Measurements from ENCODE around the gene CPEB4.
A peak's percentile ranks its signal among the peaks of the same experiment; 100 is the strongest.

Gene CPEB4

DNA sequence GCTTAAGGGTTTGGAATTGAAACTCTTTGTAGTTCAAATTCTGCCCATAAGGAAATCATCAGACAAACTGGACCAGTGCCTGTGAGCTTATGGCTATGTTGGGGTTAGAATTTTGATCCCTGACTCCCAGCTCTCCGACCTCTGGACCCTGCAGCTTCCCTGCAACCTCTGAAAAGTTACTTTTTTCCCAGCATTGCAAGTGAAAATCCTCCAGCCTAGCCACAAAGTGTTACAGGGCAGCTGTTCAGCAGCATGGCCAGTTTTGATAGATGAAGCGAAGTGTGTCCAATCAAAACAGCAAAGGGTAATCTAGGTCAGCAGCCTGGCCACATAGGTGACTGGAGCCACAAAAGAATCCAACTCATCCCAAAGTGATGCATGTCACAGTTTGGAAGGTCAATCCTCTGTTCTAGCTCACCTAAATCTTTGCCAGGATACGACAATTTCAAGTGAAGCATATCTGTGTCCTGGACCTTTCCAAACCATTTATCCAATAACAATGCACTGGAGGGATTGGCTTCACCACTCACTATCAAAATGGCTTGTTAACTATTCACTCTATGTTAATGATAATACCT lies 4.7 kb upstream of the CPEB4 start:
- Histone ChIP-seq H3K4me1 (ENCODE audit: low read length) (peaks cover 39% of the 10 kb centered on the region), H3K27me3 (ENCODE audit: low read depth, low read length) (no peaks in the 10 kb centered on the region), H3K4me2 (ENCODE audit: low read length) (peak overlapping the region; percentile 21; the same call in 1 of the 2 replicates), H2AFZ (ENCODE audit: low read depth, low read length) (no peak overlapping the region), H3K9me3 (ENCODE audit: insufficient read depth, low read length) (no peaks in the 10 kb centered on the region), H3K27ac (ENCODE audit: low read length) (peak overlapping the region; percentile 80; the same call in 1 of the 2 replicates), H4K20me1 (ENCODE audit: insufficient read depth, low read length) (no peaks in the 10 kb centered on the region), H3K79me2 (ENCODE audit: low read length) (no peaks in the 10 kb centered on the region), H3K4me3 (ENCODE audit: low read length) (no peak overlapping the region), H3K9ac (ENCODE audit: low read length) (no peak overlapping the region), H3K36me3 (replicated peaks; ENCODE audit: low read depth, low read length) (no peaks in the 10 kb centered on the region)
- no peak for TF ChIP-seq EZH2phosphoT487 (IDR thresholded peaks at IDR 0.05; ENCODE audit: low read depth)
- TF ChIP-seq, protein P1, sequence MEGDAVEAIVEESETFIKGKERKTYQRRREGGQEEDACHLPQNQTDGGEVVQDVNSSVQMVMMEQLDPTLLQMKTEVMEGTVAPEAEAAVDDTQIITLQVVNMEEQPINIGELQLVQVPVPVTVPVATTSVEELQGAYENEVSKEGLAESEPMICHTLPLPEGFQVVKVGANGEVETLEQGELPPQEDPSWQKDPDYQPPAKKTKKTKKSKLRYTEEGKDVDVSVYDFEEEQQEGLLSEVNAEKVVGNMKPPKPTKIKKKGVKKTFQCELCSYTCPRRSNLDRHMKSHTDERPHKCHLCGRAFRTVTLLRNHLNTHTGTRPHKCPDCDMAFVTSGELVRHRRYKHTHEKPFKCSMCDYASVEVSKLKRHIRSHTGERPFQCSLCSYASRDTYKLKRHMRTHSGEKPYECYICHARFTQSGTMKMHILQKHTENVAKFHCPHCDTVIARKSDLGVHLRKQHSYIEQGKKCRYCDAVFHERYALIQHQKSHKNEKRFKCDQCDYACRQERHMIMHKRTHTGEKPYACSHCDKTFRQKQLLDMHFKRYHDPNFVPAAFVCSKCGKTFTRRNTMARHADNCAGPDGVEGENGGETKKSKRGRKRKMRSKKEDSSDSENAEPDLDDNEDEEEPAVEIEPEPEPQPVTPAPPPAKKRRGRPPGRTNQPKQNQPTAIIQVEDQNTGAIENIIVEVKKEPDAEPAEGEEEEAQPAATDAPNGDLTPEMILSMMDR (IDR thresholded peaks at IDR 0.05; ENCODE audit: low read depth, low read length) = no peak

GRCh38 chr5:173884402-173885053 lies 3.6 kb upstream of the CPEB4 start:
- TF ChIP-seq, protein P1 (IDR thresholded peaks at IDR 0.05; ENCODE audit: low read depth, low read length) = no peak
- no peak for TF ChIP-seq EZH2phosphoT487 (IDR thresholded peaks at IDR 0.05; ENCODE audit: low read depth)
- Histone ChIP-seq H3K4me3 (ENCODE audit: low read length) (peak overlapping the region; percentile 25), H3K27ac (ENCODE audit: low read length) (peak overlapping the region; percentile 80), H4K20me1 (ENCODE audit: insufficient read depth, low read length) (no peaks in the 10 kb centered on the region), H3K9ac (ENCODE audit: low read length) (peak overlapping the region; percentile 24), H2AFZ (ENCODE audit: low read depth, low read length) (peak overlapping the region; percentile 75; the same call in 1 of the 2 replicates), H3K79me2 (ENCODE audit: low read length) (no peaks in the 10 kb centered on the region), H3K4me2 (ENCODE audit: low read length) (peak overlapping the region; percentile 67), H3K27me3 (ENCODE audit: low read depth, low read length) (peaks cover 4% of the 10 kb centered on the region; the same call in 1 of the 2 replicates), H3K36me3 (replicated peaks; ENCODE audit: low read depth, low read length) (no peaks in the 10 kb centered on the region), H3K9me3 (ENCODE audit: insufficient read depth, low read length) (no peaks in the 10 kb centered on the region), H3K4me1 (ENCODE audit: low read length) (peaks cover 39% of the 10 kb centered on the region)

DNA sequence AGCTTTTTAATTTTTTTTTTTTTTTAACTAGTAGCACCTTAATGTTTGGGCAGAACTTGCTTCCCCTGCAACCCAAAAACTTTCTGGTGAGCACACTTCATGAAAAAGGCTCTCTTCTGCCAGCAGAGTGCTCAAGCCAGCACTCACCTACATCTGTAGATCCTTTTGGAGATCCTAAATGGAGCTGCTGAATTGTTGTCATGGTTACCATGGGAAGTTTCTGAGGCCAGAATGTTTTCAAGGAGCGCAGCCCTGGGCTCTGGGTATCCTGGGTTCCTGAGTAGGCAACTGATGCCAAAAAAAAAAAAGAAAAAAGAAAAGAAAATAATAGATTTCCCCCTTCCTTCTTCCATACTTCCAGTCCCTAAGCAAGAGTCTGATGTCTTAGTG lies 3.1 kb upstream of the CPEB4 start:
- H3K9ac ChIP-seq (ENCODE audit: low read length) = peak overlapping the region; percentile 19; the same call in 1 of the 2 replicates
- no peaks in the 10 kb centered on the region for H4K20me1 ChIP-seq (ENCODE audit: insufficient read depth, low read length)
- peak overlapping the region; percentile 80 for H3K27ac ChIP-seq (ENCODE audit: low read length)
- no peak overlapping the region for H2AFZ ChIP-seq (ENCODE audit: low read depth, low read length)
- H3K4me2 ChIP-seq (ENCODE audit: low read length) = peak overlapping the region; percentile 67
- H3K9me3 ChIP-seq (ENCODE audit: insufficient read depth, low read length) = no peaks in the 10 kb centered on the region
- H3K4me1 ChIP-seq (ENCODE audit: low read length) = peaks cover 39% of the 10 kb centered on the region
- H3K27me3 ChIP-seq (ENCODE audit: low read depth, low read length) = peaks cover 10% of the 10 kb centered on the region; the same call in 1 of the 2 replicates
- H3K4me3 ChIP-seq (ENCODE audit: low read length) = no peak overlapping the region
- no peaks in the 10 kb centered on the region for H3K79me2 ChIP-seq (ENCODE audit: low read length)
- H3K36me3 ChIP-seq (replicated peaks; ENCODE audit: low read depth, low read length) = no peaks in the 10 kb centered on the region
- TF ChIP-seq, protein P1 (IDR thresholded peaks at IDR 0.05; ENCODE audit: low read depth, low read length) = no peak
- no peak for TF ChIP-seq EZH2phosphoT487 (IDR thresholded peaks at IDR 0.05; ENCODE audit: low read depth)

- H4K20me1 ChIP-seq (ENCODE audit: insufficient read depth, low read length) = no peaks in the 10 kb centered on the region
- H2AFZ ChIP-seq (ENCODE audit: low read depth, low read length) = 0 out of 2 replicates have a peak overlapping the region, but pooled peaks have one; percentile 54
- H3K27me3 ChIP-seq (ENCODE audit: low read depth, low read length) = peaks cover 10% of the 10 kb centered on the region; the same call in 1 of the 2 replicates
- TF ChIP-seq EZH2phosphoT487 (IDR thresholded peaks at IDR 0.05; ENCODE audit: low read depth) = no peak
- TF ChIP-seq, protein P1 (IDR thresholded peaks at IDR 0.05; ENCODE audit: low read depth, low read length) = peak; percentile 35
- no peak overlapping the region for H3K4me3 ChIP-seq (ENCODE audit: low read length)
- H3K9me3 ChIP-seq (ENCODE audit: insufficient read depth, low read length) = no peaks in the 10 kb centered on the region
- peak overlapping the region; percentile 19; the same call in 1 of the 2 replicates for H3K9ac ChIP-seq (ENCODE audit: low read length)
- H3K4me2 ChIP-seq (ENCODE audit: low read length) = peak overlapping the region; percentile 67
- no peaks in the 10 kb centered on the region for H3K79me2 ChIP-seq (ENCODE audit: low read length)
- H3K27ac ChIP-seq (ENCODE audit: low read length) = peak overlapping the region; percentile 80
- H3K4me1 ChIP-seq (ENCODE audit: low read length) = peaks cover 39% of the 10 kb centered on the region
- no peaks in the 10 kb centered on the region for H3K36me3 ChIP-seq (replicated peaks; ENCODE audit: low read depth, low read length)
These were observed 2.6 kb upstream of the CPEB4 start for GRCh38 chr5:173885475-173886010.

Data from OCI-LY3 (cell line).